PC-3 (cell line): Measurements from ENCODE around the gene CCDC102A. TPM values are rescaled to one million over a fixed set of nuclear protein-coding genes. Genes with fewer than 3 reads are reported as not detected.

Experiments used
- ATAC-seq: fragments of 200-7000 bp; cut with Tn5 transposase; 2 replicates; pipeline ENCODE4 v1.9.1; 2020; ENCODE audit warnings: mild to moderate bottlenecking, moderate library complexity
- BruUV-seq: library from RNA; stranded (reverse); fragments of 400-500 nt; replicated peaks from 2 replicates; lab custom pipeline; 2021; lab: Mats Ljungman, UMichigan
- CTCF ChIA-PET: fragments of 300-600 bp; sonication (Branson Sonifier 250); formaldehyde crosslinking; loops from one replicate; lab custom pipeline; 2022; ENCODE audit warnings: antibody characterized with exemption; lab: Charles Lee
- POLR2A ChIA-PET: fragments of 300-600 bp; sonication (Branson Sonifier 250); formaldehyde crosslinking; loops from one replicate; lab custom pipeline; 2022; ENCODE audit warnings: antibody characterized with exemption; ENCODE audit not compliant: unreplicated experiment; lab: Charles Lee
- DNase-seq: peaks from one replicate; pipeline ENCODE4 v3.0.0-alpha.2; 2015
- H2AFZ ChIP-seq: fragments of 300-600 bp; sonication (generic); 2 replicates; pipeline ENCODE4 v1.6.0; 2016; ENCODE audit warnings: antibody characterized with exemption, low read length
- H3F3A ChIP-seq: fragments of 300-600 bp; sonication (generic); one replicate; pipeline ENCODE4 v1.6.0; 2017; ENCODE audit warnings: antibody characterized with exemption, low read length, control low read depth, mild to moderate bottlenecking; ENCODE audit not compliant: unreplicated experiment
- H3K27ac ChIP-seq: fragments of 300-600 bp; sonication (generic); 2 replicates; pipeline ENCODE4 v1.5.1; 2016; ENCODE audit warnings: mild to moderate bottlenecking, low read length
- H3K27me3 ChIP-seq: fragments of 300-600 bp; sonication (generic); 2 replicates; pipeline ENCODE4 v1.6.1; 2016; ENCODE audit warnings: low read length, mixed read lengths
- H3K36me3 ChIP-seq: fragments of 300-600 bp; sonication (generic); 2 replicates; pipeline ENCODE4 v1.6.1; 2016; ENCODE audit warnings: low read depth, mixed run types, low read length, mixed read lengths
- H3K4me1 ChIP-seq: fragments of 300-600 bp; sonication (generic); 2 replicates; pipeline ENCODE4 v1.5.1; 2016; ENCODE audit warnings: low read length; ENCODE audit not compliant: insufficient read depth
- H3K4me2 ChIP-seq: fragments of 300-600 bp; sonication (generic); 2 replicates; pipeline ENCODE4 v1.6.0; 2016; ENCODE audit warnings: low read length
- H3K4me3 ChIP-seq: fragments of 300-600 bp; sonication (generic); 2 replicates; pipeline ENCODE4 v1.5.1; 2016; ENCODE audit warnings: mild to moderate bottlenecking, low read length, mixed read lengths
- H3K79me2 ChIP-seq: fragments of 300-600 bp; sonication (generic); 2 replicates; pipeline ENCODE4 v1.6.1; 2017; ENCODE audit warnings: low read length, mixed read lengths
- H3K9ac ChIP-seq: fragments of 300-600 bp; sonication (generic); 2 replicates; pipeline ENCODE4 v1.6.0; 2016; ENCODE audit warnings: mild to moderate bottlenecking, low read length
- H3K9me2 ChIP-seq: fragments of 300-600 bp; sonication (generic); replicated peaks from 2 replicates; pipeline ENCODE4 v1.6.1; 2016; ENCODE audit warnings: mixed run types, low read length, mixed read lengths
- H3K9me3 ChIP-seq: fragments of 300-600 bp; sonication (generic); 2 replicates; pipeline ENCODE4 v1.6.1; 2016; ENCODE audit warnings: low read length, mixed read lengths
- H4K20me1 ChIP-seq: fragments of 300-600 bp; sonication (generic); 2 replicates; pipeline ENCODE4 v1.6.1; 2016; ENCODE audit warnings: low read length, mixed read lengths
- CTCF ChIP-seq: fragments of 300-600 bp; sonication (generic); conservative IDR thresholded peaks from 2 replicates; pipeline ENCODE4 v1.5.1; 2017; ENCODE audit warnings: antibody characterized with exemption, low read depth, mild to moderate bottlenecking, low read length
- EZH2 ChIP-seq: fragments of 300-600 bp; sonication (generic); IDR thresholded peaks from one replicate; pipeline ENCODE4 v1.6.1; 2017; ENCODE audit warnings: antibody characterized with exemption, mild to moderate bottlenecking, low read length; ENCODE audit not compliant: unreplicated experiment
- EZH2phosphoT487 ChIP-seq: fragments of 300-600 bp; sonication (generic); IDR thresholded peaks from 2 replicates; pipeline ENCODE4 v1.6.1; 2018; ENCODE audit warnings: mild to moderate bottlenecking, antibody characterized with exemption, low read length, borderline replicate concordance
- intact Hi-C: fragments of 100-400 bp; cut with micrococcal nuclease; formaldehyde crosslinking; loops from 2 replicates; pipeline ENCODE4 v1.9.0; 2023
- total RNA-seq: library from RNA; depleted of rRNA; stranded (reverse); fragments of >200 nt; gene quantifications from 2 replicates; pipeline ENCODE4 v1.2.3, GENCODE V29; 2014

CCDC102A gene
- total RNA-seq, 1 experiment from 2014 or later, result 12.7 TPM

GRCh38 chr16:57469917-57470470, 66.4 kb downstream of the CCDC102A start:
- Histone ChIP-seq H3K9me2 (no peaks in the 10 kb centered on the region), H3K4me3 (no peak overlapping the region), H2AFZ (no peak overlapping the region), H3K4me2 (no peak overlapping the region), H4K20me1 (no peaks in the 10 kb centered on the region), H3K27me3 (no peaks in the 10 kb centered on the region), H3K4me1 (no peaks in the 10 kb centered on the region), H3F3A (no peaks in the 10 kb centered on the region), H3K9ac (no peak overlapping the region), H3K9me3 (no peaks in the 10 kb centered on the region), H3K27ac (no peak overlapping the region), H3K36me3 (peaks cover 43% of the 10 kb centered on the region; the same call in 1 of the 2 replicates), H3K79me2 (peaks cover 6% of the 10 kb centered on the region; the same call in 1 of the 2 replicates)
- TF ChIP-seq EZH2, result no peak
- TF ChIP-seq CTCF, result no peak
- TF ChIP-seq EZH2phosphoT487, result no peak
- intact Hi-C loops, result no loop called here
- no TSS peak for BruUV-seq
- ATAC-seq (no peak), DNase-seq (no peak)
- ChIA-PET CTCF (no interaction called here), POLR2A (no interaction called here)

- DNase-seq, result no peak
- Histone ChIP-seq H3K36me3 (peaks cover 43% of the 10 kb centered on the region; the same call in 1 of the 2 replicates), H3K79me2 (peaks cover 13% of the 10 kb centered on the region), H3K9ac (no peak overlapping the region), H3K27ac (no peak overlapping the region), H3K4me2 (no peak overlapping the region), H3F3A (no peaks in the 10 kb centered on the region), H3K9me2 (no peaks in the 10 kb centered on the region), H3K4me3 (no peak overlapping the region), H2AFZ (no peak overlapping the region), H3K4me1 (no peaks in the 10 kb centered on the region), H3K27me3 (no peaks in the 10 kb centered on the region), H3K9me3 (no peaks in the 10 kb centered on the region), H4K20me1 (no peaks in the 10 kb centered on the region)
- POLR2A ChIA-PET, result no interaction called here
- no TSS peak for BruUV-seq
- ATAC-seq, result no peak
- CTCF ChIA-PET, result no interaction called here
- intact Hi-C loops, result no loop called here
- no peak for TF ChIP-seq EZH2phosphoT487
- no peak for TF ChIP-seq EZH2
- no peak for TF ChIP-seq CTCF
Measured at GRCh38 chr16:57469046-57469445, 67.3 kb downstream of the CCDC102A start.

GRCh38 chr16:57468346-57468745, 68.0 kb downstream of the CCDC102A start:
- Histone ChIP-seq H3K9me3 (no peaks in the 10 kb centered on the region), H3F3A (no peaks in the 10 kb centered on the region), H4K20me1 (no peaks in the 10 kb centered on the region), H3K4me3 (no peak overlapping the region), H2AFZ (no peak overlapping the region), H3K27ac (no peak overlapping the region), H3K9ac (no peak overlapping the region), H3K36me3 (peaks cover 43% of the 10 kb centered on the region; the same call in 1 of the 2 replicates), H3K79me2 (peaks cover 20% of the 10 kb centered on the region), H3K4me2 (no peak overlapping the region), H3K27me3 (no peaks in the 10 kb centered on the region), H3K4me1 (no peaks in the 10 kb centered on the region), H3K9me2 (no peaks in the 10 kb centered on the region)
- ATAC-seq (no peak), DNase-seq (no peak)
- POLR2A ChIA-PET, result no interaction called here
- no peak for TF ChIP-seq EZH2
- TF ChIP-seq CTCF, result no peak
- no peak for TF ChIP-seq EZH2phosphoT487
- intact Hi-C loops, result no loop called here
- no TSS peak for BruUV-seq
- CTCF ChIA-PET, result no interaction called here
